Upper lobe of left lung (tissue), 6 donors: ENCODE measurements around the gene STK33. TPM values are rescaled to one million over a fixed set of nuclear protein-coding genes. Genes with fewer than 3 reads are reported as not detected.

ENCODE experiments used
- ATAC-seq, 2 donors: fragments of 200-7000 bp; cut with Tn5 transposase; one replicate each; pipeline ENCODE4 v1.9.1; 2022; ENCODE audit warnings: mild to moderate bottlenecking in 2 of 2, moderate library complexity in 2 of 2; ENCODE audit not compliant: low FRiP score in 2 of 2
- DNase-seq, 2 donors: peaks; one replicate each; pipeline ENCODE4 v3.0.0-alpha.2; 2019 to 2020
- H3K27ac ChIP-seq, 4 donors: fragments of 200-600 bp; sonication (generic); one replicate each; pipeline ENCODE4 v1.5.1; 2016 to 2019
- H3K27me3 ChIP-seq, 4 donors: fragments of 200-600 bp; sonication (generic); one replicate each; pipeline ENCODE4 v1.5.1; 2017 to 2019
- H3K36me3 ChIP-seq, 4 donors: fragments of 200-600 bp; sonication (generic); one replicate each; pipeline ENCODE4 v1.5.1; 2016 to 2019
- H3K4me1 ChIP-seq, 4 donors: fragments of 200-600 bp; sonication (generic); one replicate each; pipeline ENCODE4 v1.5.1; 2018 to 2019
- H3K4me3 ChIP-seq, 4 donors: fragments of 200-600 bp; sonication (generic); one replicate each; pipeline ENCODE4 v1.5.1; 2017 to 2019; ENCODE audit warnings: mild to moderate bottlenecking in 2 of 4, moderate library complexity in 1 of 4
- H3K9me3 ChIP-seq, 4 donors: fragments of 200-600 bp; sonication (generic); one replicate each; pipeline ENCODE4 v1.5.1; 2018 to 2019
- CTCF ChIP-seq, 6 experiments: fragments of 450-650 bp in 4 of 6; fragments of 200-600 bp in 2 of 6; sonication (generic) in 2 of 6; IDR thresholded peaks; one replicate each; pipeline ENCODE4 v1.5.1; 2016 to 2019; ENCODE audit warnings: antibody characterized with exemption in 6 of 6
- EP300 ChIP-seq, 4 donors: sonication (generic); formaldehyde crosslinking; IDR thresholded peaks; one replicate each; pipeline ENCODE4 v1.5.1; 2017; ENCODE audit warnings: antibody characterized with exemption in 4 of 4, control low read depth in 2 of 4
- POLR2A ChIP-seq, 4 donors: fragments of 450-650 bp; IDR thresholded peaks; one replicate each; pipeline ENCODE4 v1.5.1; 2016 to 2017; ENCODE audit warnings: antibody characterized with exemption in 4 of 4, mild to moderate bottlenecking in 2 of 4
- POLR2AphosphoS5 ChIP-seq, 2 donors: sonication (generic); formaldehyde crosslinking; IDR thresholded peaks; one replicate each; pipeline ENCODE4 v1.5.1; 2017; ENCODE audit warnings: antibody characterized with exemption in 2 of 2
- WGBS, 2 donors: methylation state at CpG; one replicate each; pipeline ENCODE4 v1.1.5; 2017 to 2018; 5-methylcytosine and 5-hydroxymethylcytosine counted together
- total RNA-seq, 6 donors: library from RNA; depleted of rRNA in 4 of 6; stranded (reverse); fragments of >200 nt in 4 of 6; gene quantifications; one replicate each; pipeline versions ENCODE4 v1.1.0 to v1.2.1, GENCODE V29; 2016 to 2021
- donor health status: DM: no; HTN: no; CAD: no; lungs with moderate emphysema.
- donor health status: DM: no; HTN: yes; CAD: no; lungs with severe emphysema.

The STK33 gene
- total RNA-seq, 6 donors from 2014 or later = 10.3 to 77.0 (median 15.6) TPM

- WGBS, 2 donors = 90 to 93% methylated on average over 4 of the region's 4 CpGs
- Histone ChIP-seq H3K27me3 (no peaks in the 10 kb centered on the region), H3K9me3 (no peaks in the 10 kb centered on the region), H3K36me3 (no peaks in the 10 kb centered on the region), H3K4me3 (no peak overlapping the region), H3K4me1 (no peaks in the 10 kb centered on the region), H3K27ac (no peak overlapping the region)
- DNase-seq (no peak), ATAC-seq (no peak)
- TF ChIP-seq CTCF (IDR thresholded peaks at IDR 0.05) (no peak), EP300 (IDR thresholded peaks at IDR 0.05) (no peak), POLR2A (IDR thresholded peaks at IDR 0.05) (no peak), POLR2AphosphoS5 (IDR thresholded peaks at IDR 0.05) (no peak)
Measured at GRCh38 chr11:8459711-8460399, 134.2 kb downstream of the STK33 start.

GRCh38 chr11:8442301-8442700 is 151.7 kb downstream of the STK33 start:
- 46 to 57% methylated on average over 4 of the region's 4 CpGs for WGBS, 2 donors
- Histone ChIP-seq H3K9me3 (no peaks in the 10 kb centered on the region), H3K27ac (no peak overlapping the region), H3K36me3 (no peaks in the 10 kb centered on the region), H3K4me1 (no peaks in the 10 kb centered on the region), H3K4me3 (no peak overlapping the region), H3K27me3 (no peaks in the 10 kb centered on the region)
- TF ChIP-seq CTCF (IDR thresholded peaks at IDR 0.05) (no peak), EP300 (IDR thresholded peaks at IDR 0.05) (no peak), POLR2A (IDR thresholded peaks at IDR 0.05) (no peak), POLR2AphosphoS5 (IDR thresholded peaks at IDR 0.05) (no peak)
- no peak for DNase-seq
- no peak for ATAC-seq

- no peak for ATAC-seq
- H3K9me3 ChIP-seq = no peaks in the 10 kb centered on the region
- 87 to 88% methylated on average over 3 of the region's 3 CpGs for WGBS, 2 donors
- no peaks in the 10 kb centered on the region for H3K27me3 ChIP-seq
- DNase-seq = no peak
- H3K27ac ChIP-seq = no peak overlapping the region
- H3K36me3 ChIP-seq = no peaks in the 10 kb centered on the region
- TF ChIP-seq CTCF (IDR thresholded peaks at IDR 0.05) (no peak), POLR2AphosphoS5 (IDR thresholded peaks at IDR 0.05) (no peak), POLR2A (IDR thresholded peaks at IDR 0.05) (no peak), EP300 (IDR thresholded peaks at IDR 0.05) (no peak)
- no peaks in the 10 kb centered on the region for H3K4me1 ChIP-seq
- no peak overlapping the region for H3K4me3 ChIP-seq
Measured at GRCh38 chr11:8440649-8441048, 153.4 kb downstream of the STK33 start.

GRCh38 chr11:8429483-8429882 is 164.5 kb downstream of the STK33 start:
- no peak overlapping the region for H3K4me3 ChIP-seq
- no peaks in the 10 kb centered on the region for H3K36me3 ChIP-seq
- ATAC-seq (no peak), DNase-seq (no peak)
- WGBS, 2 donors = 62 to 66% methylated on average over 5 of the region's 5 CpGs
- TF ChIP-seq EP300 (IDR thresholded peaks at IDR 0.05) = no peak
- TF ChIP-seq POLR2A (IDR thresholded peaks at IDR 0.05) = no peak
- TF ChIP-seq POLR2AphosphoS5 (IDR thresholded peaks at IDR 0.05) = no peak
- no peak for TF ChIP-seq CTCF (IDR thresholded peaks at IDR 0.05)
- no peaks in the 10 kb centered on the region for H3K9me3 ChIP-seq
- no peaks in the 10 kb centered on the region for H3K27me3 ChIP-seq
- H3K4me1 ChIP-seq = no peaks in the 10 kb centered on the region
- no peak overlapping the region for H3K27ac ChIP-seq

- Histone ChIP-seq H3K9me3 (no peaks in the 10 kb centered on the region), H3K27ac (no peak overlapping the region), H3K36me3 (no peaks in the 10 kb centered on the region), H3K4me3 (no peak overlapping the region), H3K27me3 (no peaks in the 10 kb centered on the region), H3K4me1 (no peaks in the 10 kb centered on the region)
- TF ChIP-seq EP300 (IDR thresholded peaks at IDR 0.05) (no peak), POLR2A (IDR thresholded peaks at IDR 0.05) (no peak), POLR2AphosphoS5 (IDR thresholded peaks at IDR 0.05) (no peak)
- ATAC-seq (no peak), DNase-seq (peak in 1 of 2 donors; percentile 31)
- 94 to 97% methylated on average over 7 to 8 of the region's 8 CpGs for WGBS, 2 donors
Measured at GRCh38 chr11:8426076-8426475, 168.0 kb downstream of the STK33 start.
